ENCODE data around the gene PRTG. TPM values are rescaled to one million over a fixed set of nuclear protein-coding genes. Genes with fewer than 3 reads are reported as not detected.

Gene PRTG
- total RNA-seq, 4 donors from 2014 or later = 40.3 to 146 (median 89.0) TPM

- TF ChIP-seq POLR2A (IDR thresholded peaks at IDR 0.05) = no peak
- TF ChIP-seq, protein P1, sequence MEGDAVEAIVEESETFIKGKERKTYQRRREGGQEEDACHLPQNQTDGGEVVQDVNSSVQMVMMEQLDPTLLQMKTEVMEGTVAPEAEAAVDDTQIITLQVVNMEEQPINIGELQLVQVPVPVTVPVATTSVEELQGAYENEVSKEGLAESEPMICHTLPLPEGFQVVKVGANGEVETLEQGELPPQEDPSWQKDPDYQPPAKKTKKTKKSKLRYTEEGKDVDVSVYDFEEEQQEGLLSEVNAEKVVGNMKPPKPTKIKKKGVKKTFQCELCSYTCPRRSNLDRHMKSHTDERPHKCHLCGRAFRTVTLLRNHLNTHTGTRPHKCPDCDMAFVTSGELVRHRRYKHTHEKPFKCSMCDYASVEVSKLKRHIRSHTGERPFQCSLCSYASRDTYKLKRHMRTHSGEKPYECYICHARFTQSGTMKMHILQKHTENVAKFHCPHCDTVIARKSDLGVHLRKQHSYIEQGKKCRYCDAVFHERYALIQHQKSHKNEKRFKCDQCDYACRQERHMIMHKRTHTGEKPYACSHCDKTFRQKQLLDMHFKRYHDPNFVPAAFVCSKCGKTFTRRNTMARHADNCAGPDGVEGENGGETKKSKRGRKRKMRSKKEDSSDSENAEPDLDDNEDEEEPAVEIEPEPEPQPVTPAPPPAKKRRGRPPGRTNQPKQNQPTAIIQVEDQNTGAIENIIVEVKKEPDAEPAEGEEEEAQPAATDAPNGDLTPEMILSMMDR (IDR thresholded peaks at IDR 0.05) = no peak
- DNase-seq = no peak
- intact Hi-C loops (cut with DNase I) = loop anchor here (10.0 kb wide), 1 partner anchor 114 kb away; no protein-coding TSS in a partner anchor
These were observed 104.2 kb downstream of the PRTG start for GRCh38 chr15:55638764-55639163.

GRCh38 chr15:55637086-55637485 is 105.9 kb downstream of the PRTG start:
- peaks cover 14 to 20% of the 10 kb centered on the region in 2 donors for H3K36me3 ChIP-seq
- no peak for DNase-seq
- no peaks in the 10 kb centered on the region for H3K9me3 ChIP-seq
- no peaks in the 10 kb centered on the region for H3K4me1 ChIP-seq
- H3K4me3 ChIP-seq (replicated peaks in 1 of 3) = no peak overlapping the region
- H3K27ac ChIP-seq = no peak overlapping the region
- WGBS, 2 donors = 95 to 97% methylated on average over 3 of the region's 3 CpGs
- intact Hi-C loops (cut with DNase I) = loop anchor here (10.0 kb wide), 1 partner anchor 112 kb away; no protein-coding TSS in a partner anchor
- TF ChIP-seq POLR2A (IDR thresholded peaks at IDR 0.05) = no peak
- TF ChIP-seq, protein P1 (IDR thresholded peaks at IDR 0.05) = no peak
- H3K27me3 ChIP-seq = no peaks in the 10 kb centered on the region

More at GRCh38 chr15:55638764-55639163, 104.2 kb downstream of the PRTG start:
- WGBS, 2 donors = 92 to 98% methylated on average over 1 of the region's 1 CpG
- H3K4me1 ChIP-seq = no peaks in the 10 kb centered on the region
- no peak overlapping the region for H3K27ac ChIP-seq
- peaks cover 14 to 20% of the 10 kb centered on the region in 2 donors for H3K36me3 ChIP-seq
- no peaks in the 10 kb centered on the region for H3K9me3 ChIP-seq
- no peaks in the 10 kb centered on the region for H3K27me3 ChIP-seq
- H3K4me3 ChIP-seq (replicated peaks in 1 of 3) = no peak overlapping the region

DNA sequence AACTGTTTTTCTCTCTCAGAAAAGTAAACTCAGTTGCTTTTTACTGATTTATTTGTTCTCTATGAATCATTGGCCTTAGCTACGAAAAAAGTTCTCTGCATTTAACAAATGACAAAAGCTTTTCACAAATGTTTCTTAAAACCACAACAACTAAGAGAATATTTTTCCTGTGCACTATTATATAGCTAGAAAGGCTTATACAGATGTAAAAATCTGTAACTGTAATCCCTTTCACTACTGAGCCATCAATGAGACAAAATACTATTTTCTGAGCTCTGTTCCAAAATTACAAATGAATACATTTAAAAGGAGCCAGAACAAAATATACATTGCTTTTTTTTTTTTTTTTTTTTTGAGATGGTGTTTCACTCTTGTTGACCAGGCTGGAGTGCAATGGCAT is 109.2 kb downstream of the PRTG start:
- Histone ChIP-seq H3K27ac (no peak overlapping the region), H3K27me3 (no peaks in the 10 kb centered on the region), H3K4me3 (replicated peaks in 1 of 3) (no peak overlapping the region), H3K9me3 (no peaks in the 10 kb centered on the region), H3K4me1 (peaks cover 14 to 15% of the 10 kb centered on the region in 2 donors), H3K36me3 (peaks cover under 1 to 7% of the 10 kb centered on the region in 2 donors)
- DNase-seq = no peak
- TF ChIP-seq POLR2A (IDR thresholded peaks at IDR 0.05) = no peak
- TF ChIP-seq, protein P1 (IDR thresholded peaks at IDR 0.05) = no peak
- WGBS, 2 donors = 94 to 98% methylated on average over 1 of the region's 1 CpG
- intact Hi-C loops (cut with DNase I) = loop anchor here (10.0 kb wide), 1 partner anchor 109 kb away; no protein-coding TSS in a partner anchor

- 90 to 93% methylated on average over 2 of the region's 2 CpGs for WGBS, 2 donors
- intact Hi-C loops (cut with DNase I) = loop anchor here (10.0 kb wide), 1 partner anchor 108 kb away; no protein-coding TSS in a partner anchor
- TF ChIP-seq POLR2A (IDR thresholded peaks at IDR 0.05) = no peak
- TF ChIP-seq, protein P1 (IDR thresholded peaks at IDR 0.05) = no peak
These were observed 110.5 kb downstream of the PRTG start for GRCh38 chr15:55632434-55632833.

GRCh38 chr15:55630858-55631257 is 112.1 kb downstream of the PRTG start:
- 32 to 34% methylated on average over 3 of the region's 3 CpGs for WGBS, 2 donors
- peak overlapping the region; percentile 29 to 82 (median 69) for H3K27ac ChIP-seq
- no peak overlapping the region for H3K4me3 ChIP-seq (replicated peaks in 1 of 3)
- DNase-seq = peak; percentile 59 to 69
- H3K4me1 ChIP-seq = peaks cover 14 to 15% of the 10 kb centered on the region in 2 donors
- intact Hi-C loops (cut with DNase I) = loop anchor here (10.0 kb wide), 1 partner anchor 106 kb away; no protein-coding TSS in a partner anchor
- no peaks in the 10 kb centered on the region for H3K9me3 ChIP-seq
- no peaks in the 10 kb centered on the region for H3K27me3 ChIP-seq
- TF ChIP-seq, protein P1 (IDR thresholded peaks at IDR 0.05) = no peak
- TF ChIP-seq POLR2A (IDR thresholded peaks at IDR 0.05) = no peak
- H3K36me3 ChIP-seq = no peaks in the 10 kb centered on the region

More at GRCh38 chr15:55632434-55632833, 110.5 kb downstream of the PRTG start:
- Histone ChIP-seq H3K9me3 (no peaks in the 10 kb centered on the region), H3K36me3 (no peaks in the 10 kb centered on the region), H3K27me3 (no peaks in the 10 kb centered on the region), H3K4me3 (replicated peaks in 1 of 3) (no peak overlapping the region), H3K4me1 (peaks cover 14 to 15% of the 10 kb centered on the region in 2 donors), H3K27ac (peak overlapping the region in 2 of 3 donors; percentile 30 to 82)
- no peak for DNase-seq
